T-helper 17 cell (primary cell): Measurements from ENCODE around the gene TMEM86B. TPM values are rescaled to one million over a fixed set of nuclear protein-coding genes. Genes with fewer than 3 reads are reported as not detected.

Experiments used
- ATAC-seq: fragments of 150-1000 bp; cut with Tn5 transposase; 2 replicates; pipeline ENCODE4 v1.10.0; 2021; ENCODE audit warnings: mild to moderate bottlenecking, moderate library complexity
- DNase-seq, 3 donors: peaks; one replicate each; pipeline versions ENCODE4 v3.0.0 to v3.0.0-alpha.2; 2020 to 2021
- H3K9me3 ChIP-seq: one replicate; pipeline ENCODE4 v1.7.0; 2013; ENCODE audit warnings: low read length, mild to moderate bottlenecking; ENCODE audit not compliant: control insufficient read depth, poor library complexity, severe bottlenecking
- H3K27ac Mint-ChIP-seq: one replicate; pipeline ENCODE4 v1.8.0; 2022; ENCODE audit warnings: mild to moderate bottlenecking, moderate library complexity, mixed read lengths
- H3K27me3 Mint-ChIP-seq: one replicate; pipeline ENCODE4 v1.8.0; 2022; ENCODE audit warnings: mixed read lengths
- H3K36me3 Mint-ChIP-seq: one replicate; pipeline ENCODE4 v1.8.0; 2022; ENCODE audit warnings: low read depth, mixed read lengths
- H3K4me1 Mint-ChIP-seq: one replicate; pipeline ENCODE4 v1.8.0; 2022; ENCODE audit warnings: mild to moderate bottlenecking, mixed read lengths
- H3K4me3 Mint-ChIP-seq: one replicate; pipeline ENCODE4 v1.8.0; 2022; ENCODE audit warnings: mild to moderate bottlenecking, moderate library complexity, mixed read lengths
- total RNA-seq, 4 donors: library from RNA in 2 of 4; stranded (reverse) in 2 of 4; gene quantifications; one replicate each; pipeline ENCODE4 v1.2.3 and lab custom pipeline; 2022 to 2026

The TMEM86B gene
- total RNA-seq, 2 donors from 2014 or later, result 12.4 to 12.8 TPM

DNA sequence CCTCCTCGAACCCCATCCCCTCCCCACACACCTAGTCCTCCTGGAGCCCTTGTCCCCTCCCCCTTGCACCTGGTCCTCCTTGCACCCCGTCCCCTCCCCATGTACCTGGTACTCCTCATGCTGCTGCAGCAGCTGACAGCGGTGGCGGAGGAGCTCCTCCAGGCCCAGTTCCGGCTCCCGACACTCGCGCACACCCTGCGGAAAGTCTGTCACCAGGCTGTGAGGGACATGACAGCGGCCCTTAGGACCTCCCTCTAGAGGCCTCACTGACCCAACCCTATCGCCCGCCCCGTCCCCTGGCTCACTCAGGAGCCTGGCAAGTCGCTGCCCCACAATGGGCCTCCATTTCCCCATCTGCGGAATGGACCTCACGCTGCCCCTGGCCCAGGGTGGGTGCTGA lies 36.6 kb upstream of the TMEM86B start:
- no peaks in the 10 kb centered on the region for H3K9me3 ChIP-seq
- Mint-ChIP-seq H3K27ac (no peak overlapping the region), H3K4me3 (no peak overlapping the region), H3K4me1 (no peaks in the 10 kb centered on the region), H3K27me3 (no peaks in the 10 kb centered on the region), H3K36me3 (peaks cover 4% of the 10 kb centered on the region)
- ATAC-seq (no peak), DNase-seq (no peak)

DNA sequence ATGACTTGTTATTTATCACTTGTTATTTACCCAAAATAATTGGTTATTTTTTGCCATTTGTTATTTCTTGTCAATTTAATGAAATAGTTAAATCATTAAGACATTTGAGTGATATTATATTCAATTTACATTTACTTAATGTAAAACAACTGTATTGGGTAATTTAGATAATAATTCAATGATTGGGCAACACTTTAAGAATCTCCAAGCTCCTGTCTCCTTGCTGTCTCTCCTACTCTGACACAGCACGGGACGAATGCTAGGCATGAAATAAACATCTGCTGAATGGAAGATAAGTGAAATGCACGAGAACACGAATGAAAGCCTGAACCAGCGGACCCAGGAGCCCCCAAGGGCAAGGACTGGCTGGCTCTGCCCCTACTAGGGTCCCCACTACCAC lies 36.0 kb upstream of the TMEM86B start:
- Mint-ChIP-seq H3K4me3 (no peak overlapping the region), H3K36me3 (peaks cover 4% of the 10 kb centered on the region), H3K27ac (no peak overlapping the region), H3K27me3 (no peaks in the 10 kb centered on the region), H3K4me1 (no peaks in the 10 kb centered on the region)
- H3K9me3 ChIP-seq, result no peaks in the 10 kb centered on the region
- ATAC-seq (no peak), DNase-seq (no peak)

DNA sequence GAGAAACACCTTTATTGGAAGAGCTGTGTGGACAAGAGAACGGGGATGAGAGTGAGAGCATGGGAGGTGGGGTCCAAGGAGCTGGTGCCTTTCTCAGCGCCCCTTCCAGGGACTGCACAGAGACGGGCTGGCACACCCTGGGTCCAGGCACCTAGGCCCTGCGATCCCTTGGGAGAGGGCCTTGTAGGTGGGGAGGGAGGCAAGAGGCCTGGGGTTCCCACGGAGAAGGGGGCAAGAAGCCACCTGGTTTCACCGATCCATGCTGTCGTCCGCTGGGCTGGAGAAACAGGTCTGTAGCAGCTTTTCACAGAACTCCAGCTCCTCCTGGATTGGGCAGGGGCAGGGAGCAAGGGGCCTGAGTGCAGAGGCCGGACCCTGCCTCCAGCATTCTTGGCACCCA lies 33.8 kb upstream of the TMEM86B start:
- H3K9me3 ChIP-seq, result no peaks in the 10 kb centered on the region
- H3K27ac Mint-ChIP-seq, result peak overlapping the region; percentile 29
- peaks cover 8% of the 10 kb centered on the region for H3K36me3 Mint-ChIP-seq
- ATAC-seq (no peak), DNase-seq (no peak)
- peaks cover 8% of the 10 kb centered on the region for H3K4me1 Mint-ChIP-seq
- no peak overlapping the region for H3K4me3 Mint-ChIP-seq
- H3K27me3 Mint-ChIP-seq, result no peaks in the 10 kb centered on the region

DNA sequence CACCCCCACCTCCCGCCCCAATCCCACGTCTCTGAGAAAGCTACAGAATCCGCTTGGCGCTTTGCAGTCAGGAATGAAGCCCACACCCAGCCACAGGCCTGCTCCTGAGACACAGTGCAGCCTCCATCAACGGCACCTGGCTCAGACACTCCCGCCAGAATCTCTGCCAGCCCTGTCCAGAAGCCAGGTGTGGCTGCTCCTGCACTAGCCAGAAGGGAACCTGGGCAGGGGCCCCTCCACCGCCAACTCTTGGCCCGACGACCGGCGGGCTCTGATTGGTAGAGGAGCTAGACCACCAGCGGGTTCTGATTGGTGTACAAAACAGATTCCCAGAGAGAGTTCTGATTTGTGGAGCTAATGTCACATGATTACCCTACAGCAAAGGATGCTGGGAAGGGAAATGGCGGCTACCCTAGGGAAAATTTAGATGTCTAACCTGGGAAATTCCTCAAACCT lies 33.1 kb upstream of the TMEM86B start:
- Mint-ChIP-seq H3K36me3 (peaks cover 8% of the 10 kb centered on the region), H3K27ac (no peak overlapping the region), H3K27me3 (no peaks in the 10 kb centered on the region), H3K4me3 (no peak overlapping the region), H3K4me1 (peaks cover 13% of the 10 kb centered on the region)
- no peaks in the 10 kb centered on the region for H3K9me3 ChIP-seq
- DNase-seq (no peak), ATAC-seq (no peak)

DNA sequence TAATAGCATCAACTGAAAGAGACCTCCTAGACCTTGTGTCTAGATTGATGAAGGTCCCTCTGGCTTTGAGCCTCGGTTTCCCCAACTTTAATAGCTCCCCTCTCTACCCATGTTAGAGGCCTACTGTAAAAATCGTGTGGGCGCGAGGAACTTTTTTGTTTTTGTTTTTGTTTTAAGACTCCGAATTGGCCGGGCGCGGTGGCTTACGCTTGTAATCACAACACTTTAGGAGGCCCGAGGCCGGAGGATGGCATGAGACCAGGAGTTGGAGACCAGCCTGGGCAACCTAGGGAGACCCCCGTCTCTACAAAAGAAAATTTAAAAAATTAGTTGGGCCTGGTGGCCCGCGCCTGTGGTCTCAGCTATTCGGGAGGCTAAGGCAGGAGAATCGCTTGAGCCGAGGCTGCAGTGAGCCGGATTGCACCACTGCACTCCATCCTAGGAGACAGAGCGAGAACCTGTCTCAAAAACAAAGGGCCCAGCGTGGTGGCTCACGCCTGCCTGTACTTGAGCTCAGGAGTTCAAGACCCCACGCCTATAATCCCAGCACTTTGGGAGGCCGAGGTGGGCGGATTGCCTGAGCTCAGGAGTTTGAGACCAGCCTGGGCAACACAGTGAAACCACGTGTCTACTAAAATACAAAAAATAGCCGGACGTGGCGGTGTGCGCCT lies 31.1 kb upstream of the TMEM86B start:
- H3K4me3 Mint-ChIP-seq, result peak overlapping the region; percentile 95
- peak overlapping the region; percentile 99 for H3K27ac Mint-ChIP-seq

DNA sequence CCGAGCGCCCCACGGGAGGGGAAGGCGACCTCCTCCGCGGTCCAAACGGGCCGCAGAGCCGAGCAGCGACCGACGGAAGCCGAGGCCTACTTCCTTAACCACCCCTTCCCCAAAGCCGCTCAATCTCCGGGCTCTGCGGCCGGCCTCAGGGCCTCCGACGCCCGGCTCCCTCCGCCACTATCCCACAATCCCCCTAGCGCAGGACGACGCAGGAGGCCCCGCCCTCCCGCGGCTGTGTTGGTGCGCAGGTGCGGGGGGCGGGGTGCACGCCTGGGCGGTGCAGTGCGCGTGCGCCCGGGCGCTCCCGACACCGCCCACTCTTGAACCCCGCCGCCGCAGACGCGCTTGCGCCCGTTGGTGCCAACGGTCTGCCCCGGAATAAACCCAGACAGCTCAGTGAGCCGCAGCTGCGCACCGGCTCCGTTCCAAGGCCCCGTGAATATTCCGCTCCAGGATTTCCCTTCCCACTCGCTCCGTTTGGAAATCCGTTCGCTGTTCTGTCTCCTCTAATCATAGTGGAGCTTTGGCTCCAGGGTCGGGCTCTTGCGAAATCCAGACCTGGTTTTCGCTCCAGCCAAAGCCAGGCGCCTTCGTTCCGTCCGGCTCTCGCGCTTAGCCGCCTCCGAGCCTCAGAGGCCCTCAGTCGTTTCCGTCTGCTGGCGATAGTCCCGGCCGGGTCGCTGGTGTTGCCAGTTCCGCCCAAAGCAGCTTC lies 30.4 kb upstream of the TMEM86B start, which contains the start of gene PPP6R1:
Gene PPP6R1, minus strand, starts transcription at position 190 of the 712 bp plus-strand sequence. CDS start 11,914 bp downstream, outside the sequence.
- H3K4me1 Mint-ChIP-seq, result peaks cover 36% of the 10 kb centered on the region
- H3K4me3 Mint-ChIP-seq, result peak within 1 kb of the TSS; percentile 100
- DNase-seq (peak; percentile 90 to 96 (median 93)), ATAC-seq (peak; percentile 83)
- H3K27me3 Mint-ChIP-seq, result no peaks in the 10 kb centered on the region
- no peaks in the 10 kb centered on the region for H3K9me3 ChIP-seq
- peaks cover 4% of the 10 kb centered on the region for H3K36me3 Mint-ChIP-seq
- peak within 1 kb of the TSS; percentile 99 for H3K27ac Mint-ChIP-seq

More for the DNA sequence above, 31.1 kb upstream of the TMEM86B start:
- no peaks in the 10 kb centered on the region for H3K9me3 ChIP-seq
- DNase-seq (no peak), ATAC-seq (no peak)
- Mint-ChIP-seq H3K27me3 (no peaks in the 10 kb centered on the region), H3K36me3 (peaks cover 4% of the 10 kb centered on the region), H3K4me1 (peaks cover 29% of the 10 kb centered on the region)

DNA sequence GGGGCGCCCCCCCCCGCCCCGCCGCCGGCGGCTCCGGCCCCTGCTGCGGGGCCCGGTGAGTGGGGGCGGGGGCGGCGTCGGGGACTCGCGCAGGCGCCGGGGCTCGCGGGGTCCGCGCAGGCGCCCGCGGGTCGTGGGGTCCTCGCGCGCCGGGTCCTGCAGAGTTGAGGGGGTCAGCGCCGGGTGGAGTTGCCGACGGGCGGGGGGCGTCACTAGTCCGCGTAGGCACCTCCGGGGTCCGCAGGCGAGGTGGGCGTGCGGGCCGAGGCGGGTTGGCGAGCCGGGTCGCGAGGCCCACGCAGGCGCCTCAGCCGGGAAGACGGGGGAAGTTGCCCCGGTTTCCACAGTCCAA lies 29.9 kb upstream of the TMEM86B start:
- Mint-ChIP-seq H3K27ac (peak overlapping the region; percentile 99), H3K4me1 (peaks cover 41% of the 10 kb centered on the region), H3K27me3 (no peaks in the 10 kb centered on the region), H3K36me3 (peaks cover 4% of the 10 kb centered on the region), H3K4me3 (peak overlapping the region; percentile 100)
- no peaks in the 10 kb centered on the region for H3K9me3 ChIP-seq
- peak; percentile 17 for ATAC-seq
- DNase-seq, result peak in 2 of 3 donors; percentile 56 to 58

DNA sequence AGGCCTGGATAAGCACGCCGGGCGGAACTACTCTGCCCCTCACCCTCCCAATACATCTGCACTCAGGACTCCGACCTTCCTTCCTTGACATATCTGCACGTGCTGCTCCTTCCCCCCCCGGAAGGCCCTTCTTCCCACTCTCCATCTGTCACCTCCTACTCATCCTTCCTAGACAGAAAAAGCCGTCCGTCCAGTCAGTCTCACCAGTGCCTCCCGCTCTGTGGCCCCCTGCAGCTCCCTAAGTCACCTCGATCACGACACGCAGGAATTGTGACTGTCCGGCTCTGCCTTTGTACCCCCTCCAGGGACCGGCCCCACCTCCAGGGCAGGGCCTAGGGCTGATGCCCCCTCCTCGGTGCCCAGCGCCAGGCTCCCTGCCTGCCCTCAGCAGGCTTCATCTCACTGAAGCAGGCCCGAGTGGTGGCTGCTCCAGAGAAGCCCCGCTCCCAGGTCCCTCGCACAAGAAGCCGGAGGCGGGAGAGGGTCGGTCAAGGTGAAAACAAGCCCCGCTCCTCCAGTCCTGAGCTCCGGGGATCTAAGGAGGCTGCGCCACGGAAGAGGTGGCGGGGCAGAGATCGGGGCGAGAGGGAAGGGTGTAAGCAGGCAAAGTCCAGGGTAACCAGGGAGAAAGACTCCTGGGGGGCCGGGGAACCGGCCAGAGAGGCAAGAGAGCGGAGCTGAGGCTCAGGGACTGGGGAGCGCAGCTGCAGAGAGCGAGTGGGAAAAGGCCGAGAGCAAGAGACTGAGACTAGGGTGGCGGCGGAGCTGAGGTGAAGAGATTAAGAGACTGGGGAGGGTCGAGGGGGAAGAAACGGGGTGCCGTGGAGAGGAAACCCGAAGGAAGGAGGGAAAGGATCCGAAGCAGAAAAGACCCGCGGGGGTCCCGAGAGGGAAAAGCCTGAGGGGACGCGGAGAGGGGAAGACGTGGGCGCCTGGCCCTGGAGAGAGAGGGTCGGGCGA lies 29.2 kb upstream of the TMEM86B start:
- peak overlapping the region; percentile 100 for H3K4me3 Mint-ChIP-seq
- H3K9me3 ChIP-seq, result no peaks in the 10 kb centered on the region
- no peak for DNase-seq
- H3K27ac Mint-ChIP-seq, result peak overlapping the region; percentile 99
- no peak for ATAC-seq
- H3K4me1 Mint-ChIP-seq, result peaks cover 45% of the 10 kb centered on the region
- no peaks in the 10 kb centered on the region for H3K27me3 Mint-ChIP-seq
- H3K36me3 Mint-ChIP-seq, result peaks cover 4% of the 10 kb centered on the region

DNA sequence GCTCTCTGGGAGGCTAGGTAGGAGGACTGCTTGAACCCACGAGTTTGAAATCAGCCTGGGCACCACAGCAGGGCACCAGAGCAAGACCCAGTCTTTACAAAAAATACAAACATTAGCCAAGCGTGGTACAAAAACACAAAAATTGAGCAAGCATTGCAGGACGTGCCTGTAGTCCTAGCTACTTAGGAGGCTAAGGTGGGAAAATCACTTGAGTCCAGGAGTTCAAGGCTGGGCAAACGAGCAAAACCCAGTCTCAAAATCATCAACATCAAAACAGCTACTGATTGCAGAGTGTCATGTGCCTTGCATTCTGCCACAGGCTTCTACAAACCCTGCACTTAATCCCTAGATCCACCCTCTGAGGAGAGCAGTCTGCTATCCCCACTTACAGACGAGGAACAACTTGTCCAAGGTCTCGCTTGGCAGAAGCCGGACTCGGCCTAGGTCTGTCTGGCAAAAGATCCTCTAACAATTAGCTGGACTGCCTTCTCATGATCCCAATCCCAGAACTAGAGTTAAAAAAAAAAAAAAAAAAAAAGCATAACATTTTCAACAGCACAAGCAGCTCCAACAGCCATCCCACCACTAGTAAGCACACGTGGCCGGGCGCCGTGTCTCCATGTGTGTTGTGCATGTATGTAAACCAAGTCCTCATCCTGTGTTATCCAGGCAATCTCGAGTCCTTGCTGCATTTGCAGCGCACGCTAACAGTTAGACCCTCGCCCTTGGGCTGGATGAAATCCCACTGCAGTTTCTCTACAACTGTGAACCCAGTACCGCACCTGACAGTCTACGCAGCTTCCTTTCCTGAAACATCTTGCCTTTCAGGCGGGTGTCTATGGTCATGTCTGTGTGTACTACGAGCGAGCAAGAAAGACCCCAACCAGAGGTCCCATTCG lies 28.2 kb upstream of the TMEM86B start:
- Mint-ChIP-seq H3K36me3 (peaks cover 4% of the 10 kb centered on the region), H3K4me3 (peak overlapping the region; percentile 100), H3K4me1 (peaks cover 48% of the 10 kb centered on the region), H3K27ac (peak overlapping the region; percentile 99), H3K27me3 (no peaks in the 10 kb centered on the region)
- DNase-seq, result no peak
- ATAC-seq, result no peak
- no peaks in the 10 kb centered on the region for H3K9me3 ChIP-seq

DNA sequence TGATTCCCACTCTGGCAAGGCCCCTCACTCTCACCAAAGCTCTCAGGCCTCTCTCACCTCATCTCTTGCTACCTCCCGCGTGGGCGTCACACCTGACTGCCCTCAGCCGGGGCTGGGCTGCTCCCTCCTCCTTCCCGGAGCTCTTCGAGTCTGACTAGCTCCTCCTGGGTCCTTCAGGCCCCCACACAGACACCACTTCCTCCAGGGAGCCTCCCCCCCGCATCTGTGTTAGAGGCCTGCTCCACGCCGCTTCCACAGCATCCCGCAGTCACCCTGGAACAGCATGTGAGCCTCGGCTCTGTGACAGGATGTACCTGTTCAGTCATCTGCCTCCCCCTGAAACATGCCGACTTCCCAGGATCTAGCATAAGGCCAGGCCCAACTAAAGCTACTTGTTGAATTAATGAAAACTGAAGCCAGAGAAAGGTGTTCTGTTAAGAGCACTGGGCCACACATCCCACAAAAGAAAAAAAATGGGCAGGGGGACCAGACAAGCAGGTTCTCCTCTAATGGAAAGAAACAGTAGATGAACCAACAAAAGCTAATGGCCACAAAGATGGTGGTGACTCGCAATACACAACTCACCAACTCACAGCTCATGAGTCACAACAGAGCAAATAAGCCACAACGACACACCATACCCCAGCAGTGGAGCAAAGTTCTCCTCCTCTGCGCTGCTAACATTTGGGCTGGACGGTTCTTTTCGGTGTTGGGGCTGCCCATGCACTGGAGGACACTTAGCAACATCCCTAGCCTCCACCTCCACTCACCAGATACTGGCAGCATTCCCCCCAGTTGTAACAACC lies 27.3 kb upstream of the TMEM86B start:
- no peak for ATAC-seq

DNA sequence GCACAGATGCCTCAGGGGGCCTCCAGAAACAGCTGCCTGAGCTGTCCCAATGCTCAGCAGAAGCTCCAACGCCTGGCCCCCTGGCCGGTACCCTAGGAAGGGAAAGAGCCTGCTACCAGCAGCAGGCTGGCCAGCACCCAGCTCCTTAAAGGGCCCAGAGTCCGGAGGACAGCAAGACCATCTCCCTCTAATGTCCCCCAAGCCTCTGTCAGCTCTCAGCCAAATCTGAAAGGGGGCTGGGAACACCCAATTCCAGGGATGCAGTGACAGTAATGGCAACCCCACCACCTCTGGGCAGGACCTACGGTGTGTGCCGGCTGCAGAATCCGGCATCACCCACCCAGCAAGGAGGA lies 26.0 kb upstream of the TMEM86B start:
- no peak for ATAC-seq
- no peaks in the 10 kb centered on the region for H3K27me3 Mint-ChIP-seq
- peak overlapping the region; percentile 100 for H3K4me3 Mint-ChIP-seq
- peak overlapping the region; percentile 99 for H3K27ac Mint-ChIP-seq
- peaks cover 62% of the 10 kb centered on the region for H3K4me1 Mint-ChIP-seq
- no peaks in the 10 kb centered on the region for H3K9me3 ChIP-seq
- H3K36me3 Mint-ChIP-seq, result peaks cover 4% of the 10 kb centered on the region
- DNase-seq, result no peak

More for the DNA sequence above, 27.3 kb upstream of the TMEM86B start:
- H3K9me3 ChIP-seq, result no peaks in the 10 kb centered on the region
- Mint-ChIP-seq H3K36me3 (peaks cover 4% of the 10 kb centered on the region), H3K27ac (peak overlapping the region; percentile 99), H3K4me1 (peaks cover 57% of the 10 kb centered on the region), H3K4me3 (peak overlapping the region; percentile 100), H3K27me3 (no peaks in the 10 kb centered on the region)
- peak in 1 of 3 donors; percentile 21 for DNase-seq
